HUES6 (cell line): ENCODE results near the gene RBM48.

ENCODE experiments used
- H3K27ac ChIP-seq: 2 replicates; pipeline ENCODE4 v1.7.0; 2013; ENCODE audit warnings: low read depth, mild to moderate bottlenecking, low read length, inconsistent platforms
- H3K27me3 ChIP-seq: 2 replicates; pipeline ENCODE4 v1.6.1; 2013; ENCODE audit warnings: low read length; ENCODE audit not compliant: control insufficient read depth, insufficient read depth
- H3K36me3 ChIP-seq: 2 replicates; pipeline ENCODE4 v1.6.1; 2013; ENCODE audit warnings: low read length; ENCODE audit not compliant: control insufficient read depth, insufficient read depth
- H3K4me1 ChIP-seq: 2 replicates; pipeline ENCODE4 v1.6.1; 2013; ENCODE audit warnings: low read length; ENCODE audit not compliant: control insufficient read depth, insufficient read depth
- H3K4me3 ChIP-seq: 2 replicates; pipeline ENCODE4 v1.5.1; 2013; ENCODE audit warnings: low read depth, low read length
- H3K9ac ChIP-seq: one replicate; pipeline ENCODE4 v1.6.1; 2013; ENCODE audit warnings: mild to moderate bottlenecking, low read length
- H3K9me3 ChIP-seq: 2 replicates; pipeline ENCODE4 v1.6.1; 2013; ENCODE audit warnings: low read depth, low read length; ENCODE audit not compliant: control insufficient read depth, insufficient read depth

RBM48 gene

DNA sequence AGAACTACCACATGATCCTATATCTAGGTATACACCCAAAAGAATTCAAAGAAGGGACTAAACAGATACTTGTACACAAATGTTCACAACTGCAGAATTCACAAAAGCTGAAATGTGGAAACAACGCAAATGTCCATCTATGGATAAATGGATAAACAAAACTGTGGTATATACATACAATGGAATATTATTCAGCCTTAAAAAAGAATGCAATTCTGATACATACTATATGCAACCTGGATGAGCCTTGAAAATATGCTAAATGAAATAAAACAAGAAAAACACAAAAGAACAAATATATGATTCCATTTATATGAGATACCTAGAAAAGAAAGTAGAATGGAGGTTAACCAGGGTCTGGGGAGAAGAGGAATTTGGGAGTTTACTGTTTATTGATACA lies 54.4 kb downstream of the RBM48 start:
- Histone ChIP-seq H3K9ac (no peak overlapping the region), H3K4me3 (no peak overlapping the region), H3K27me3 (no peaks in the 10 kb centered on the region), H3K9me3 (peaks cover 3% of the 10 kb centered on the region; the same call in 1 of the 2 replicates), H3K4me1 (no peaks in the 10 kb centered on the region), H3K36me3 (peaks cover 48% of the 10 kb centered on the region), H3K27ac (no peak overlapping the region)

DNA sequence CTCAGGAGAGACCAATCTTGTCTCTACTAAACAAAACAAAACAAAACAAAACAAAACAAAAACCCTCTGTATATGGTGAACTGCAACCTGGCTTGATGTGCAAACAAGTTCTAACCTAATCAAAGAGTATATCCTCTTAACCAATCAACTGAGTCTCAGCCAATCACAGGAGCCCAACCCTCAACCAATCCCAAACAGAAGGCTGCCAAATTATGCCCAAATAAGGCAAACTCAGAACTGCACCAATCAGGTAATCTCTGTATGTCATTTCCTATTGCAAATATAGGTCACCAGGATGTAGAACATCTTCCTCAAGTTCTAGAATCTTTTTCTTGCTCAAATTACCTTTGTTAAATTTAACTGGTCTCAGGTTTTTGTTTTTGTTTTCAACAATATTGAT lies 56.4 kb downstream of the RBM48 start:
- peaks cover 5% of the 10 kb centered on the region for H3K4me1 ChIP-seq
- no peak overlapping the region for H3K4me3 ChIP-seq
- H3K9ac ChIP-seq = no peak overlapping the region
- H3K9me3 ChIP-seq = peaks cover 3% of the 10 kb centered on the region; the same call in 1 of the 2 replicates
- H3K27ac ChIP-seq = peak overlapping the region; percentile 70; the same call in 1 of the 2 replicates
- H3K27me3 ChIP-seq = no peaks in the 10 kb centered on the region
- H3K36me3 ChIP-seq = peaks cover 29% of the 10 kb centered on the region

DNA sequence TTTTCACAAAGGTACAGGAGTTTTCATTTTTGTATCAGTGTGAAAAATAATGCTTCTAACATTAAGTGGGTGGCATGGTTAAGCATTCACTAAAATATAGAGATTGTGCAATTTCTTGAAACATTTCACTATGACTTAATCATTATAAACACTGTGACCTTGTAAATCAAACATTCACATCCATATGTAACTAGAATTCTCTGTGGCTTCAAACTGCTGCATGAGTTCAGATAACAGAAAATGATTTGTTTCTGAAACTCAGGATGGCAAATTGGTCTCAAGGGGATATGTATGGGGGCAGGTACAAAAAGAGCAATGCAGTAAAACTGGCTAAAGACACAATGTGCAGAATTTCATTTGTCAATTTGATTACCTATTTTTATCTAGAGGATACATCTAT lies 57.8 kb downstream of the RBM48 start:
- H3K27me3 ChIP-seq = peaks cover 9% of the 10 kb centered on the region
- H3K9ac ChIP-seq = no peak overlapping the region
- peaks cover 14% of the 10 kb centered on the region for H3K36me3 ChIP-seq
- H3K9me3 ChIP-seq = peaks cover 3% of the 10 kb centered on the region; the same call in 1 of the 2 replicates
- H3K4me3 ChIP-seq = no peak overlapping the region
- peaks cover 5% of the 10 kb centered on the region for H3K4me1 ChIP-seq
- H3K27ac ChIP-seq = no peak overlapping the region

DNA sequence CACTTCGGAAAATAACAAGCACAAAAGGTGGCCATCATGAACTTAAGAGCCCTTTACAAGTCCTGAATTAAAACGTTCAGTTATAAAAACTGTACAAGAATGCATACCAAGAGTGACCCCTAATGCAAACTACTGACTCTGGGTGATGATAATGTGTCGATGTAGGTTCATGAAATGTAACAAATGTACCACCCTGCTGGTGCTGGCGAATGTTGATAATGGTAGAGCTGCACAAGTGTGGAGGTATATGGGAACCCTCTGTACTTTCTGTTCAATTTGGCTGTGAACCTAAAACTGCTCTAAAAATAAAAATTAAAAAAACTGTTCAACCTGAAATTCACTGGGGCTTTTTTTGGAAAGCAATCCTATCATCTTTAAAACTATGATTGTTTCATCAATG lies 58.2 kb downstream of the RBM48 start:
- Histone ChIP-seq H3K9me3 (peaks cover 3% of the 10 kb centered on the region; the same call in 1 of the 2 replicates), H3K9ac (no peak overlapping the region), H3K27me3 (peaks cover 13% of the 10 kb centered on the region), H3K36me3 (peaks cover 11% of the 10 kb centered on the region; the same call in 1 of the 2 replicates), H3K4me3 (no peak overlapping the region), H3K4me1 (peaks cover 5% of the 10 kb centered on the region), H3K27ac (no peak overlapping the region)
